CD4-positive, alpha-beta T cell (primary cell): Measurements from ENCODE around the gene LNX1. TPM values are rescaled to one million over a fixed set of nuclear protein-coding genes. Genes with fewer than 3 reads are reported as not detected.

ENCODE experiments used
- ATAC-seq: fragments of 200-7000 bp; cut with Tn5 transposase; one replicate; pipeline ENCODE4 v1.10.0; 2022; ENCODE audit warnings: mild to moderate bottlenecking; ENCODE audit not compliant: poor library complexity
- CTCF ChIA-PET: fragments of 350-600 bp; sonication (Branson Sonifier 250); formaldehyde crosslinking; loops from one replicate; lab custom pipeline; 2021; ENCODE audit warnings: antibody characterized with exemption, inconsistent platforms; lab: Charles Lee
- POLR2A ChIA-PET: fragments of 350-600 bp; sonication (Branson Sonifier 250); formaldehyde crosslinking; loops from one replicate; lab custom pipeline; 2021; ENCODE audit warnings: antibody characterized with exemption, inconsistent platforms; lab: Charles Lee
- DNase-seq, 14 experiments: peaks; one replicate each; pipeline ENCODE4 v3.0.0-alpha.2; 2013 to 2020; ENCODE audit warnings: mixed read lengths in 2 of 14
- H3K27ac ChIP-seq, 2 donors: one replicate each; pipeline versions ENCODE4 v1.5.1 to v1.7.0; 2013; ENCODE audit warnings: low read length in 2 of 2, low read depth in 1 of 2, mild to moderate bottlenecking in 1 of 2
- H3K27me3 ChIP-seq, 2 experiments: 1 replicate in 1 of 2; 2 replicates in 1 of 2; pipeline versions ENCODE4 v1.6.1 to v1.7.0; 2013; ENCODE audit warnings: low read length in 2 of 2, control low read depth in 1 of 2, mild to moderate bottlenecking in 1 of 2, moderate library complexity in 1 of 2; ENCODE audit not compliant: insufficient read depth in 2 of 2, control insufficient read depth in 1 of 2
- H3K36me3 ChIP-seq: one replicate; pipeline ENCODE4 v1.6.1; 2013; ENCODE audit warnings: low read length, control low read depth; ENCODE audit not compliant: insufficient read depth
- H3K4me1 ChIP-seq: one replicate; pipeline ENCODE4 v1.6.1; 2013; ENCODE audit warnings: low read length, control low read depth; ENCODE audit not compliant: insufficient read depth
- H3K4me3 ChIP-seq: one replicate; pipeline ENCODE4 v1.5.1; 2013; ENCODE audit warnings: mild to moderate bottlenecking, low read length, moderate library complexity
- H3K9me3 ChIP-seq, 2 experiments: 1 replicate in 1 of 2; 2 replicates in 1 of 2; pipeline versions ENCODE4 v1.6.1 to v1.7.0; 2013; ENCODE audit warnings: low read length in 2 of 2, mild to moderate bottlenecking in 2 of 2, control low read depth in 1 of 2, moderate library complexity in 1 of 2; ENCODE audit not compliant: control insufficient read depth in 1 of 2, insufficient read depth in 1 of 2
- H3K27ac Mint-ChIP-seq: one replicate; pipeline ENCODE4 v1.8.0; 2020; ENCODE audit warnings: mixed read lengths
- H3K27me3 Mint-ChIP-seq: one replicate; pipeline ENCODE4 v1.8.0; 2021; ENCODE audit warnings: mixed read lengths
- H3K36me3 Mint-ChIP-seq: one replicate; pipeline ENCODE4 v1.8.0; 2021; ENCODE audit warnings: low read depth, mixed read lengths
- H3K4me1 Mint-ChIP-seq: one replicate; pipeline ENCODE4 v1.8.0; 2021; ENCODE audit warnings: low read depth, mixed read lengths
- H3K4me3 Mint-ChIP-seq: one replicate; pipeline ENCODE4 v1.8.0; 2020; ENCODE audit warnings: mild to moderate bottlenecking, mixed read lengths
- H3K9me3 Mint-ChIP-seq: one replicate; pipeline ENCODE4 v1.8.0; 2020; ENCODE audit warnings: mixed read lengths
- CTCF ChIP-seq: fragments of 200-600 bp; IDR thresholded peaks from one replicate; pipeline ENCODE4 v1.8.0; 2022; ENCODE audit warnings: antibody characterized with exemption, mild to moderate bottlenecking
- intact Hi-C, 2 experiments: fragments of 100-400 bp; cut with DNase I in 1 of 2; cut with micrococcal nuclease in 1 of 2; formaldehyde crosslinking; loops; one replicate each; pipeline versions ENCODE4 v1.15.1 to v1.9.0; 2023 to 2025; cut with DNase I, micrococcal nuclease
- total RNA-seq, 174 experiments: library from RNA in 2 of 174; stranded (reverse) in 2 of 174; gene quantifications; one replicate each; pipeline ENCODE4 v1.2.3 and lab custom pipeline; 2021 to 2026

Gene LNX1
- total RNA-seq, 2 experiments from 2014 or later, result not detected

GRCh38 chr4:53497487-53498244, 93.6 kb downstream of the LNX1 start:
- Histone ChIP-seq H3K9me3 (no peaks in the 10 kb centered on the region), H3K27ac (no peak overlapping the region), H3K27me3 (no peaks in the 10 kb centered on the region), H3K4me1 (no peaks in the 10 kb centered on the region), H3K4me3 (no peak overlapping the region), H3K36me3 (no peaks in the 10 kb centered on the region)
- DNase-seq, result no peak
- Mint-ChIP-seq H3K27me3 (no peaks in the 10 kb centered on the region), H3K36me3 (no peaks in the 10 kb centered on the region), H3K27ac (no peak overlapping the region), H3K4me1 (no peaks in the 10 kb centered on the region), H3K9me3 (no peaks in the 10 kb centered on the region), H3K4me3 (no peak overlapping the region)
- TF ChIP-seq CTCF, result no peak
- intact Hi-C loops, result no loop called here
- no peak for ATAC-seq
- POLR2A ChIA-PET, result no interaction called here
- CTCF ChIA-PET, result no interaction called here

GRCh38 chr4:53494851-53495250, 96.4 kb downstream of the LNX1 start:
- Histone ChIP-seq H3K36me3 (no peaks in the 10 kb centered on the region), H3K9me3 (no peaks in the 10 kb centered on the region), H3K4me3 (no peak overlapping the region), H3K27me3 (no peaks in the 10 kb centered on the region), H3K4me1 (no peaks in the 10 kb centered on the region), H3K27ac (no peak overlapping the region)
- no peak for DNase-seq
- Mint-ChIP-seq H3K27ac (no peak overlapping the region), H3K27me3 (no peaks in the 10 kb centered on the region), H3K4me1 (no peaks in the 10 kb centered on the region), H3K36me3 (no peaks in the 10 kb centered on the region), H3K9me3 (no peaks in the 10 kb centered on the region), H3K4me3 (no peak overlapping the region)
- POLR2A ChIA-PET, result no interaction called here
- CTCF ChIA-PET, result interaction anchor here (1.0 kb wide), 1 partner anchor 9 kb away, joined by 3 read pairs; no protein-coding TSS in a partner anchor
- ATAC-seq, result no peak
- TF ChIP-seq CTCF, result no peak
- intact Hi-C loops, result no loop called here

- CTCF ChIA-PET, result no interaction called here
- Mint-ChIP-seq H3K27me3 (peaks cover 14% of the 10 kb centered on the region), H3K9me3 (no peaks in the 10 kb centered on the region), H3K4me1 (no peaks in the 10 kb centered on the region), H3K36me3 (no peaks in the 10 kb centered on the region), H3K4me3 (no peak overlapping the region), H3K27ac (no peak overlapping the region)
- peaks cover 0 to 2% of the 10 kb centered on the region in 2 experiments for H3K9me3 ChIP-seq
- ATAC-seq (no peak), DNase-seq (no peak)
- H3K4me1 ChIP-seq, result no peaks in the 10 kb centered on the region
- no peak for TF ChIP-seq CTCF
- POLR2A ChIA-PET, result no interaction called here
- H3K27me3 ChIP-seq, result peaks cover 0 to 10% of the 10 kb centered on the region in 2 experiments
- no peak overlapping the region for H3K27ac ChIP-seq
- no peak overlapping the region for H3K4me3 ChIP-seq
- no peaks in the 10 kb centered on the region for H3K36me3 ChIP-seq
- intact Hi-C loops, result no loop called here
Observed at GRCh38 chr4:53490965-53491622, 100.2 kb downstream of the LNX1 start.
